ENCODE data around the gene P2RY1.
"Not testable (repeated sequence)": the region's sequence is repeated elsewhere in the genome, so short reads cannot be mapped to it uniquely, and the experiment has no call there.

The P2RY1 gene

GRCh38 chr3:152841131-152841530 is 6.2 kb downstream of the P2RY1 start:
- no peak for DNase-seq

DNA sequence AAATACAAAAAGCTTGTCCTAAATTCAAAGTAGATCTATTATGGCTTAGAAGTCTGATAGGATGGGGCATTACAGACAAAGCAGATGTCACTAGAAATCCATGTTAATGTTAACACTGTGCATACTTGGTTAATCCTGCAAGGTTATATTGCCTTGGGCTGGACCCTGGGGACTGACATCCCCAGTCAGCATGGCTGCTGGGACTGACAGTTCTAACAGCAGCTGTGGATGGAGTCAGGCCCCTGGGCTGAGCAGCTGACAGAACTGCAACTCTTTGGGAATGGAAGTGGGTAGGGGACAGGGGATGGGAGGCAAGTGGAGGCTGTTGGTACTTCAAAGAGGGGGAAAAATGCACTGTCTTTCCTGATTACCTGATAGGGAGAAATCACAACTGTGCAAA is 7.5 kb downstream of the P2RY1 start:
- no peak for DNase-seq

- no peak for DNase-seq
Observed at GRCh38 chr3:152843955-152844354, 9.0 kb downstream of the P2RY1 start.

DNA sequence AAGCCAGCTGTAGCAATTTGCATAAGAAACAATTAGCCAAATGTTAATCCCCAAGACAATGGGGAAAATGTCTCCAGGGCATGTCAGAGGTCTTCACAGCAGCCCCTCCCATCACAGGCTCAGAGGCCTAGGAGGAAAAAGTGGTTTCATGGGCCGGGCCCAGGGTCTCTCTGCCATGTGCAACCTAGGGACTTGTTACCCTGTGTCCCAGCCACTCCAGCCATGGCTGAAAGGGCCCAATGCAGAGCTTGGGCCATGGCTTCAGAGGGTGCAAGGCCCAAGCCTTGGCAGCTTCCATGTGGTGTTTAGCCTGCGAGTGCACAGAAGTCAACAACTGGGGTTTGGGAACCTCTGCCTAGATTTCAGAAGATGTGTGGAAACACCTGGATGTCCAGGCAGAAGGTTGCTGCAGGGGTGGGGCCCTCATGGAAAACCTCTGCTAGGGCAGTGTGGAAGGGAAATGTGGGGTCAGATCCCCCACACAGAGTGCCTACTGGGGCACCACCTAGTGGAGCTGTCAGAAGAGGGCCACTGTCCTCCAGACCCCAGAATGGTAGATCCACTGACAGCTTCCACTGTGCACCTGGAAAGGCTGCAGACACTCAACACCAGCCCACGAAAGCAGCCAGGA is 11.8 kb downstream of the P2RY1 start:
- DNase-seq = not testable (repeated sequence)

GRCh38 chr3:152847599-152847998 is 12.7 kb downstream of the P2RY1 start:
- DNase-seq = not testable (repeated sequence)

- no peak for DNase-seq
Observed at GRCh38 chr3:152849996-152850578, 15.2 kb downstream of the P2RY1 start.

DNA sequence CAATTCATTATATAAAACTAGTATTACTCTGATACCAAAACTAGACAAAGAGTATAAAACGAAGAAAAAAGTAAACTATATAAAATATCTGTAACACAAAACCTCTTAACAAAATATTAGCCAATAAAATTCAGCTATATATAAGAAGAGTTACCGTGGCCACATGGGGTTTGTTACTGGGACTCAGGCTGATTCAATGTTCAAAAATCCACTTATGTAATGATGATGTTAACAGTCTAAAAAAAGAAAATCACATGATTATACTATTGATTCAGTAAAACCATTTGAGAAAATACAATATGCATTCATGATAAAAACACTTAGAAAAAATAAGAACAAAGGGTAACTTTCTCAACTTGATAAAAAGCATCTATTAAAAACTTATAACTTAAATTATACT is 18.3 kb downstream of the P2RY1 start:
- no peak for DNase-seq

DNA sequence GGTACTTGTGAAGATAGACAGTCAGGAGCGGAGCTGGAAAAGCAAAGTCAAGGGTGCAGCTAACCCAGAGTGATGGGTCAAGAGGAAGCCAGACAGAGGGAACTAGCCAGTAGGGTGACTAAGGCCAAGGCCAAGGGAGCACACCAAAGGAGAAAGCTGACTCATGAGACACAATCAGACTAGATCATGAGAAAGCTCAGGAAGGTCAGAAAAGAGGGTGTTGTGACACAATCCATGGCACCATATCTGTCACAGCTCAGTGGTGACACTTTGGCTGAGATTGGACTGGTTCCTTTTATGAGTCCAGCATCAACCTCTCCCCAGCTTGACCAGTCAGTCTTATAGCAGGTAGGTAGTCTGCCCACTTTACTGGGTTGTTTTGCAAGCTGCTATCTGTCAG is 22.2 kb downstream of the P2RY1 start:
- no peak for DNase-seq

- DNase-seq = no peak
Observed at GRCh38 chr3:152858170-152858800, 23.4 kb downstream of the P2RY1 start.

DNA sequence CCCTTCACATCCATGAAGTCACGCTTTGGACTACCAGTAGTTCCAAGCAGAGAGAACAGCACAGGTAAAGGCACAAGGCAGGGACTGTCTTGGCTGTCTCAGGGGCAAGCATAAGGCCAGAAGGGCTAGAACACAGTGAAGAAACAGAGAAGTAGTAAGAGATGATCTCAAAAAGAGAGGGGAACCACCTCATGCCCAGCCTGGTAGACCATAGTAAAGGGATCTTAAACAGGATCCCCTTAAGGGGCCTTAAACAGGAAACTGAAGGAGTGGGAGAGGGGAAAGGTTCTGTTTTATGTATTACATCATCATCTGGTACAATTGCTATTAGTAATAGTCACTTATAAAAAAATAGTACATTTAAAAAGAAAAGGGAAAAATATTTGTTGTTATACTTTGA is 25.8 kb downstream of the P2RY1 start:
- no peak for DNase-seq

DNA sequence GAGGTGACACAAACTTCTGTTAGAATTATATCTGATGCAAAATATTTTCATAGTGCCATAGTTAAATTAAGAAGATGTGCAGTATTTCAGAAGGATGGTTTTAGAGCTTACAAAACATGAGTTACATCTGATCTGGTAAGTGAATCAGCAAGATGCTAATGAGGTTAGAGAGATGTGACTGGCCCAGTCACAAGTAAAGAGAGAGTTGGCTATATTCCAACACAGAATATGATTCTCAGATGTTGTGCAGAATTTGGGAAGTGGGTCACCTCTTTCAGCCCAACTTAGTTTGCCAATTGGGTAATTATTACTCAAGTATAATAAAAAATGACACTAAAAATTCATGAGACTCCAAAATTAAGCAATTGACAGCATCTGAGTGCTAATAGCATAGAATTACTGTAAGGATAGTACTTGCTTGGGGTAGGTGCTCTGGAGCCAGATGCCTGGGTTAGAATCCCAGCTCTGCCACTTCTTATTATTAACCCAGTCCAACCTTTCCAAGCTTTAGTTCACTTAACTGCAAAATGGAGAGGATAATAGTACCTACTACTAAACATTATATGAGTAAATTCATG is 30.8 kb downstream of the P2RY1 start:
- no peak for DNase-seq

DNA sequence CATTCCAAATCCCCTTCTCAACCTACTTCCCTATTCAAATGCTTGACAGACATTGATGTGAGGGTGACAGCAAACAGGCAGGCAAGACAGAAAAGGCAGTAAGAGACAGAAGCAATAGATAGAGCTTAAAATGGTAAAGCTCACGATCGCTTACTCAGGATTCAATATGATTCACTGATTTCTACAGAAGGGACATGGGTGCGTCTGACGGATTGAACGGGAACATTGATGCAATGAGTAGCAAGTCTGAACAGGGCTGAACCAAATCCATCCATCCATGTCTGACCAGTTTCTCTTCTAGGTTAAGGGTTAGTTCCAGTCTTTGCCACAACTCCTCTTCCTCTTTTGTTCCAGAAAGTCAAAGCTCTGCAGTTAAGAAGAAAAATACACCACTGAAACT is 35.1 kb downstream of the P2RY1 start:
- no peak for DNase-seq

DNA sequence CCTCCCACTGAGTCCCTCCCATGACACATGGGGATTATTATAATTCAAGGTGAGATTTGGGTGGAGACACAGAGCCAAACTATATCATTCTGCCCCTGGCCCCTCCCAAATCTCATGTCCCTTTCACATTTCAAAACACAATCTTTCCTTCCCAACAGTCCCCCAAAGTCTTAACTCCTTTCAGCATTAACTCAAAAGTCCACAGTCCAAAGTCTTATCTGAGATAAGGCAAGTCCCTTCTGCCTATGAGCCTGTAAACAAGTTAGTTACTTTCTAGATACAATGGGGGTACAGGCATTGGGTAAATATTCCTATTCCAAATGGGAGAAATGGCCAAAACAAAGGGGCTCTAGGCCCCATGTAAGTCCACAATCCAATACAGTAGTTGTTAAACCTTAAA is 38.4 kb downstream of the P2RY1 start:
- DNase-seq = not testable (repeated sequence)

DNA sequence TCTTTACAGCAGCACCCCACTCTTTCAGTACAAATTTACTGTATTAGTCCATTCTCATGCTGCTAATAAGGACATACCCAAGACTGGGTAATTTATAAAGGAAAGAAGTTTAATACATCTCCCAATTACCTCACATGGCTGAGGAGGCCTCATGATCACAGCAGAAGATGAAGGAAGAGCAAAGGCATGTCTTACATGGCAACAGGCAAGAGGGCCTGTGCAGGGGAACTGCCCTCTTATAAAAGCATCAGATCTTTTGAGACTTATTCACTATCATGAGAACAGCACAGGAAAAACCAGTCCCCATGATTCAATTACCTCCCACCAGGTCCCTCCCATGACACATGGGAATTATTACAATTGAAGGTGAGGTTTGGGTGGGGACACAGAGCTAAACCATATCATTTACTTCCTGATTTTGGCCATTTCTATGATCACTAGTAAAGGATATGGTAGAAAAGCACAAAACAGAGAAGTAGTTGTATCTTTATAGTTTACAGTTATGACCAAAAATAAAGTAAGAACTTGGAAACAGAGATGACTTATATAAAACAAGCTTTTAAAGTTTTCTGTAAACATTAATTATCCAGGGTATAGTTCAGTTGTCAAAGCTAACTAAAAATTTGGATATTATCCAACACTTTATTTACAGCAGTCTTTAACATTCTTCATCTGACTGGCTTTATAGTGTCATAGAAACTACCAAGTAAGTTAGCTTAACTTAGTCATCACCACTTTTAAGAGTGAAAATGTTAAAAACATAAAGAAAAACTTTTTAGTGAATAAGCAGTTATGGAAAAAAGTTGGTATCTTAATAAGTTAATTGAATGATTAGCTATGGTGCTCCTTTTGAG is 40.2 kb downstream of the P2RY1 start:
- no peak for DNase-seq

DNA sequence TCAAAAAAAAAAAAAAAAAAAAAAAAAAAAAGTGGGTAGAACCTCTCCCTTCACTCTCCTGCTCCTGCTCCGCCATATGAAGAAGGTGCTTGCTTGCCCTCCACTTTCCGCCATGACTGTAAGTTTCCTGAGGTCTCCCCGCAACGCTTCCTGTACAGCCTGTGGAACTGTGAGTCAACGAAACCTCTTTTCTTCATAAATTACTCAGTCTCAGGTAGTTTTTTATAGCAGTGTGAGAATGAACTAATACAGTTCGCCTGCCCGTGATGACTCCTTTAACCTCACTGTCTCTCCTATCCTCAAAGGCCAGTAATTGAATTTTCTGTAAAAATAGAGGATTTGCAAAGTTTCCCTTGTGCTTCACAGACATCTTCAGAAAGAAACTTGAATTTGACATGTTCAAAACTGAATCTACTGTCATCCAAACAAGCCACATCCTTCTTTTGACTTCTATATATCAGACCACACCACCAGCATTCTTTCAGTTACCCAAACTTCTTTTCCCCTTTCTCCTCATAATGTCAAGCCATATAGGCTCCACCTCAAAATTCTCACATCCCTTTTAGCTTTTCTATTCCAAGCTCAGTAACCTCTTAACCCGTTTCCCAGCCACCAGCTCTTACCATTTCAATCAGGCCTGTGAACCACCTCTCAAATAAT is 44.3 kb downstream of the P2RY1 start:
- no peak for DNase-seq

GRCh38 chr3:152879790-152880174 is 44.9 kb downstream of the P2RY1 start:
- no peak for DNase-seq

- DNase-seq = no peak
Observed at GRCh38 chr3:152885076-152885475, 50.1 kb downstream of the P2RY1 start.

Measured in right forelimb (tissue), 1 donor.